Neural crest cell (in vitro differentiated cells): ENCODE results near the gene EXOC3L1. TPM values are rescaled to one million over a fixed set of nuclear protein-coding genes. Genes with fewer than 3 reads are reported as not detected.

ENCODE experiments used
- DNase-seq: peaks from one replicate; pipeline ENCODE4 v3.0.0; 2021; ENCODE audit warnings: low read depth, mixed read lengths, low spot score
- H3K27ac Mint-ChIP-seq: one replicate; pipeline ENCODE4 v1.8.0; 2021; ENCODE audit warnings: mild to moderate bottlenecking, mixed read lengths; ENCODE audit not compliant: unreplicated experiment
- H3K27me3 Mint-ChIP-seq: 2 replicates; pipeline ENCODE4 v1.8.0; 2021; ENCODE audit warnings: low read depth, mild to moderate bottlenecking, mixed read lengths
- H3K36me3 Mint-ChIP-seq: 2 replicates; pipeline ENCODE4 v1.8.0; 2021; ENCODE audit warnings: low read depth, mild to moderate bottlenecking, mixed read lengths
- H3K4me1 Mint-ChIP-seq: 2 replicates; pipeline ENCODE4 v1.8.0; 2021; ENCODE audit warnings: mixed read lengths
- H3K4me3 Mint-ChIP-seq: one replicate; pipeline ENCODE4 v1.8.0; 2021; ENCODE audit warnings: mild to moderate bottlenecking, mixed read lengths
- H3K9me3 Mint-ChIP-seq: 2 replicates; pipeline ENCODE4 v1.8.0; 2021; ENCODE audit warnings: mixed read lengths
- CTCF ChIP-seq: fragments of 200-600 bp; sonication (generic); conservative IDR thresholded peaks from 2 replicates; pipeline ENCODE4 v1.5.0; 2021; ENCODE audit warnings: antibody characterized with exemption, mild to moderate bottlenecking
- total RNA-seq: library from RNA; stranded (reverse); gene quantifications from 2 replicates; pipeline ENCODE4 v1.2.1, GENCODE V29; 2021

The EXOC3L1 gene
- total RNA-seq, 1 donor from 2014 or later = 0.44 TPM

GRCh38 chr16:67158637-67159600 is 31.0 kb downstream of the EXOC3L1 start:
- no peak for TF ChIP-seq CTCF
- peak overlapping the region; percentile 54 for H3K4me3 Mint-ChIP-seq
- H3K27ac Mint-ChIP-seq = no peak overlapping the region
- H3K36me3 Mint-ChIP-seq = no peaks in the 10 kb centered on the region
- no peak for DNase-seq
- no peaks in the 10 kb centered on the region for H3K9me3 Mint-ChIP-seq
- H3K4me1 Mint-ChIP-seq = peaks cover 15% of the 10 kb centered on the region
- H3K27me3 Mint-ChIP-seq = peaks cover 95% of the 10 kb centered on the region

- Mint-ChIP-seq H3K4me1 (peaks cover 15% of the 10 kb centered on the region), H3K27ac (no peak overlapping the region), H3K27me3 (peaks cover 95% of the 10 kb centered on the region), H3K9me3 (no peaks in the 10 kb centered on the region), H3K36me3 (no peaks in the 10 kb centered on the region), H3K4me3 (peak overlapping the region; percentile 54)
- no peak for DNase-seq
- TF ChIP-seq CTCF = no peak
Observed at GRCh38 chr16:67157892-67158635, 31.9 kb downstream of the EXOC3L1 start.

- no peak for TF ChIP-seq CTCF
- Mint-ChIP-seq H3K27ac (no peak overlapping the region), H3K36me3 (no peaks in the 10 kb centered on the region), H3K4me1 (peaks cover 15% of the 10 kb centered on the region), H3K4me3 (peak overlapping the region; percentile 54), H3K9me3 (no peaks in the 10 kb centered on the region), H3K27me3 (peaks cover 95% of the 10 kb centered on the region)
- DNase-seq = no peak
Observed at GRCh38 chr16:67157106-67157748, 32.7 kb downstream of the EXOC3L1 start.

- Mint-ChIP-seq H3K36me3 (no peaks in the 10 kb centered on the region), H3K4me1 (peaks cover 15% of the 10 kb centered on the region), H3K27me3 (peaks cover 95% of the 10 kb centered on the region), H3K27ac (no peak overlapping the region), H3K4me3 (no peak overlapping the region), H3K9me3 (no peaks in the 10 kb centered on the region)
- TF ChIP-seq CTCF = no peak
- DNase-seq = no peak
Observed at GRCh38 chr16:67156143-67156844, 33.6 kb downstream of the EXOC3L1 start.
